Mucosa of descending colon (tissue), 3 donors: ENCODE data around the gene PALS1. TPM values are rescaled to one million over a fixed set of nuclear protein-coding genes. Genes with fewer than 3 reads are reported as not detected.

ENCODE experiments used
- ATAC-seq: fragments of 200-7000 bp; cut with Tn5 transposase; one replicate; pipeline ENCODE4 v1.9.1; 2020; ENCODE audit warnings: mild to moderate bottlenecking, moderate library complexity
- DNase-seq, 3 donors: peaks; one replicate each; pipeline ENCODE4 v3.0.0-alpha.2; 2020
- H3K36me3 ChIP-seq: fragments of 200-600 bp; one replicate; pipeline ENCODE4 v1.8.0; 2021; ENCODE audit warnings: low read depth, mild to moderate bottlenecking
- H3K4me1 ChIP-seq: fragments of 200-600 bp; one replicate; pipeline ENCODE4 v1.8.0; 2021; ENCODE audit warnings: low read depth, mild to moderate bottlenecking
- H3K4me3 ChIP-seq: fragments of 200-600 bp; one replicate; pipeline ENCODE4 v1.8.0; 2021; ENCODE audit warnings: mild to moderate bottlenecking
- H3K9me3 ChIP-seq: fragments of 200-600 bp; one replicate; pipeline ENCODE4 v1.8.0; 2021; ENCODE audit warnings: mild to moderate bottlenecking
- intact Hi-C, 2 donors: fragments of 100-400 bp; cut with DNase I in 1 of 2; cut with micrococcal nuclease in 1 of 2; formaldehyde crosslinking; loops; one replicate each; pipeline versions ENCODE4 v1.11.0 to v1.11.1; 2022; cut with DNase I, micrococcal nuclease
- total RNA-seq, 3 donors: library from RNA; stranded (reverse); fragmentation: NEBNext Ultra II Directional in 2 of 3; extraction: Animal tissue kit (Norgen Biotek cat#: 25700) in 2 of 3; gene quantifications; one replicate each; pipeline versions ENCODE4 v1.2.1 to v1.2.4, GENCODE V29; 2021 to 2023
- TF ChIP-seq, protein P1 (sequence below): fragments of 200-600 bp; IDR thresholded peaks from one replicate; pipeline ENCODE4 v1.8.0; 2022; ENCODE audit warnings: antibody characterized with exemption, mild to moderate bottlenecking
- donor health status: DM: no; HTN: no; CAD: no; lungs with moderate emphysema.
- donor health status: DM: no; HTN: no; CAD: no.
- donor health status: DM: no; HTN: yes; CAD: no.

Gene PALS1
- total RNA-seq, 3 donors from 2014 or later: 37.0 to 55.2 (median 44.3) TPM

DNA sequence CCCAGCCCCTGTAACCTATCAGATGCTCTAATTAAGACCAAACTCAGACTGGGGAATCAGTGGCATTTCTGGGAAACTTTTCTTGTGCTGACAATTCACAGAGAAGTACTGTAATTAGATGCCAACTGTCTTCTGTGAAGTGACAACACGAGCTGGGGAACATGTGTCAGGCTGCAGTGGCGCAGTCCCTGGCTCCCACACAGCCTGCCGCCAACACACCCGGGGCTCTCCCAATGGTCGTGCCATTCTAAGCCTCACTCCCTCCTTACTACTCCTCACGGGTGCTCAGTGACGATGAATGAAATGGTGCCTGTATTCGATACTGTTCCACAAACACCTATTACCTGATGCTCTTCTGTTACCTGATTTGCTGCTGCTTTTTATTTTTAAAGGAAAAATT lies 33.4 kb upstream of the PALS1 start:
- Histone ChIP-seq H3K4me3 (no peak overlapping the region), H3K4me1 (no peaks in the 10 kb centered on the region), H3K9me3 (no peaks in the 10 kb centered on the region), H3K36me3 (no peaks in the 10 kb centered on the region)
- DNase-seq (no peak), ATAC-seq (no peak)
- intact Hi-C loops: no loop called here
- TF ChIP-seq, protein P1, sequence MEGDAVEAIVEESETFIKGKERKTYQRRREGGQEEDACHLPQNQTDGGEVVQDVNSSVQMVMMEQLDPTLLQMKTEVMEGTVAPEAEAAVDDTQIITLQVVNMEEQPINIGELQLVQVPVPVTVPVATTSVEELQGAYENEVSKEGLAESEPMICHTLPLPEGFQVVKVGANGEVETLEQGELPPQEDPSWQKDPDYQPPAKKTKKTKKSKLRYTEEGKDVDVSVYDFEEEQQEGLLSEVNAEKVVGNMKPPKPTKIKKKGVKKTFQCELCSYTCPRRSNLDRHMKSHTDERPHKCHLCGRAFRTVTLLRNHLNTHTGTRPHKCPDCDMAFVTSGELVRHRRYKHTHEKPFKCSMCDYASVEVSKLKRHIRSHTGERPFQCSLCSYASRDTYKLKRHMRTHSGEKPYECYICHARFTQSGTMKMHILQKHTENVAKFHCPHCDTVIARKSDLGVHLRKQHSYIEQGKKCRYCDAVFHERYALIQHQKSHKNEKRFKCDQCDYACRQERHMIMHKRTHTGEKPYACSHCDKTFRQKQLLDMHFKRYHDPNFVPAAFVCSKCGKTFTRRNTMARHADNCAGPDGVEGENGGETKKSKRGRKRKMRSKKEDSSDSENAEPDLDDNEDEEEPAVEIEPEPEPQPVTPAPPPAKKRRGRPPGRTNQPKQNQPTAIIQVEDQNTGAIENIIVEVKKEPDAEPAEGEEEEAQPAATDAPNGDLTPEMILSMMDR: no peak

GRCh38 chr14:67218126-67218525 lies 23.1 kb upstream of the PALS1 start:
- H3K36me3 ChIP-seq: no peaks in the 10 kb centered on the region
- TF ChIP-seq, protein P1: no peak
- H3K4me1 ChIP-seq: peaks cover 10% of the 10 kb centered on the region
- intact Hi-C loops: no loop called here
- DNase-seq (no peak), ATAC-seq (no peak)
- H3K9me3 ChIP-seq: no peaks in the 10 kb centered on the region
- no peak overlapping the region for H3K4me3 ChIP-seq

DNA sequence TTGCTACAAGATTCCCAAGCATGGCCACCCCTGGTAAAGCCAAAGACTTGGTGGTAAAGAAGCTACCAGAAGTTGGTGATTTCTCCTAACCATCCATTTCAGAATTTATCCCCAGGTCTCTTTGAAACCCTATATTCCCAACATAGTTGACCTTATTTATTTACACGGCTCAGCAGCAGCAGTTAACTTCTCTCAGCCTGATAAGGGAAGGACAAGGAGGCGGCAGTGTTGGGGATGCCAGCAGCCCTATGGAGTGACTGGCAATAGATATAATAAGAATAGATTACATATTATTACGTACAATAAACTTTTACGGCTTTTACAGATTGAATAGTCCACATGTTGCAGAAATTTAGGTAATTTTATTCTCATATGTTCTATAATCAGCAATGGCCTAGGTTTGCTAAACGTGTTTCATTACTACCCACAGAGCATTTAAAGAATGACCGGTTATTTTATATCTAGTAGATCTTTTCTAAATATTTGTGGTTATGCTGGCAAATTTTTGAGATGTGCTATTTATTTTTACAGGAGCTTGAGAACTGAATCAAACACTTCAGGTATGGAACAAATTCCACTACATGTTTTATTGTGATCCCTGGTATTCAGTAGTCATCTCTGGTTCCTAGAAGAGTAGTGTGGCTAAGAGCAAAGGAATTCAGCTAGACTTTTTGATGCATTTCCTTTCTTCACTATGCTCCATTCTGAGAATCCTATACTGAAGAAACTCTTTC lies 19.8 kb upstream of the PALS1 start:
- no peak overlapping the region for H3K4me3 ChIP-seq
- TF ChIP-seq, protein P1: no peak
- intact Hi-C loops: no loop called here
- ATAC-seq (peak; percentile 85), DNase-seq (peak in 1 of 3 donors; percentile 44)
- no peaks in the 10 kb centered on the region for H3K9me3 ChIP-seq
- H3K4me1 ChIP-seq: peaks cover 10% of the 10 kb centered on the region
- no peaks in the 10 kb centered on the region for H3K36me3 ChIP-seq

DNA sequence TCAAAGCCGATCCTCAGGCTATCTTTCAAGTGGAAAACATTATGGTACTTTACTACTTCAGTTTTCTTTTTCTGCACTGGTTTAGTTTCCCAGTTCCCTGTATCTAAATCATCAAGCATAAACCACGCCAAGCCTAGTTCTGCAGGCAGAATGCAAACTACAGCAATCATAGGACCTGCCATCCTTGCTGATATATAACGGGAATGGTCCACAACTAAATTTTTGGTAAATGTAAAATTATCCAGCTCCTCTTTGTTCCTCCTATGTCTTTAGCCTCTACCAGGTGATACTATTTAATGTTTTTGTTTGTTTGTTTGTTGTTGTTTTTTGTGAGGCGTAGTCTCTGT lies 19.3 kb upstream of the PALS1 start:
- no peak for DNase-seq
- no peaks in the 10 kb centered on the region for H3K36me3 ChIP-seq
- H3K4me1 ChIP-seq: peaks cover 10% of the 10 kb centered on the region
- intact Hi-C loops: no loop called here
- TF ChIP-seq, protein P1: no peak
- H3K9me3 ChIP-seq: no peaks in the 10 kb centered on the region
- ATAC-seq: no peak
- H3K4me3 ChIP-seq: no peak overlapping the region

- intact Hi-C loops: no loop called here
- Histone ChIP-seq H3K4me1 (peaks cover 10% of the 10 kb centered on the region), H3K36me3 (no peaks in the 10 kb centered on the region), H3K4me3 (no peak overlapping the region), H3K9me3 (no peaks in the 10 kb centered on the region)
- TF ChIP-seq, protein P1: no peak
- ATAC-seq: no peak
- no peak for DNase-seq
Measured at GRCh38 chr14:67225523-67225922, 15.7 kb upstream of the PALS1 start.
